Neural progenitor cell (in vitro differentiated cells): Measurements from ENCODE around the gene CLCN2. TPM values are rescaled to one million over a fixed set of nuclear protein-coding genes. Genes with fewer than 3 reads are reported as not detected.
A peak's percentile ranks its signal among the peaks of the same experiment; 100 is the strongest.

Experiments used
- DNase-seq: peaks from one replicate; pipeline ENCODE4 v3.0.0-alpha.2; 2016; ENCODE audit warnings: low spot score
- H2AFZ ChIP-seq: fragments of 200-600 bp; sonication (generic); replicated peaks from 2 replicates; pipeline ENCODE4 v1.6.1; 2016; ENCODE audit warnings: antibody characterized with exemption
- H3F3A ChIP-seq: fragments of 200-600 bp; sonication (generic); 2 replicates; pipeline ENCODE4 v1.6.1; 2016; ENCODE audit warnings: antibody characterized with exemption, low read depth
- H3K27ac ChIP-seq: fragments of 200-600 bp; sonication (generic); 2 replicates; pipeline ENCODE4 v1.5.1; 2016; ENCODE audit warnings: mild to moderate bottlenecking
- H3K27me3 ChIP-seq: fragments of 200-600 bp; sonication (generic); 2 replicates; pipeline ENCODE4 v1.6.1; 2016; ENCODE audit warnings: mild to moderate bottlenecking, moderate library complexity
- H3K36me3 ChIP-seq: fragments of 200-600 bp; sonication (generic); 2 replicates; pipeline ENCODE4 v1.5.1; 2016
- H3K4me1 ChIP-seq: fragments of 200-600 bp; sonication (generic); 2 replicates; pipeline ENCODE4 v1.6.1; 2016; ENCODE audit warnings: mixed run types
- H3K4me2 ChIP-seq: fragments of 200-600 bp; sonication (generic); 2 replicates; pipeline ENCODE4 v1.6.1; 2016
- H3K4me3 ChIP-seq: fragments of 200-600 bp; sonication (generic); 2 replicates; pipeline ENCODE4 v1.5.1; 2016
- H3K79me2 ChIP-seq: fragments of 200-600 bp; sonication (generic); 2 replicates; pipeline ENCODE4 v1.6.1; 2016; ENCODE audit warnings: low read depth
- H3K9ac ChIP-seq: fragments of 200-600 bp; sonication (generic); 2 replicates; pipeline ENCODE4 v1.6.1; 2016
- H3K9me3 ChIP-seq: fragments of 200-600 bp; sonication (generic); 2 replicates; pipeline ENCODE4 v1.5.1; 2016; ENCODE audit warnings: low read depth
- H4K20me1 ChIP-seq: fragments of 200-600 bp; sonication (generic); 2 replicates; pipeline ENCODE4 v1.6.1; 2016; ENCODE audit warnings: low read depth
- H3K27ac Mint-ChIP-seq: 3 replicates; pipeline ENCODE4 v1.8.0; 2021; ENCODE audit warnings: mixed read lengths
- H3K27me3 Mint-ChIP-seq: 2 replicates; pipeline ENCODE4 v1.8.0; 2022; ENCODE audit warnings: low read depth, mild to moderate bottlenecking, inconsistent platforms, moderate library complexity, mixed read lengths; ENCODE audit not compliant: insufficient read depth
- H3K36me3 Mint-ChIP-seq: 3 replicates; pipeline ENCODE4 v1.8.0; 2021; ENCODE audit warnings: mixed read lengths
- H3K4me1 Mint-ChIP-seq: 3 replicates; pipeline ENCODE4 v1.8.0; 2021; ENCODE audit warnings: mixed read lengths
- H3K4me3 Mint-ChIP-seq: 3 replicates; pipeline ENCODE4 v1.8.0; 2021; ENCODE audit warnings: mild to moderate bottlenecking, moderate library complexity, mixed read lengths
- H3K9me3 Mint-ChIP-seq: 3 replicates; pipeline ENCODE4 v1.8.0; 2020; ENCODE audit warnings: mixed read lengths
- EZH2 ChIP-seq: fragments of 200-600 bp; sonication (generic); IDR thresholded peaks from 2 replicates; pipeline ENCODE4 v1.6.1; 2017; ENCODE audit warnings: antibody characterized with exemption, mild to moderate bottlenecking, moderate library complexity
- EZH2phosphoT487 ChIP-seq: fragments of 200-600 bp; sonication (generic); IDR thresholded peaks from 2 replicates; pipeline ENCODE4 v1.6.1; 2017; ENCODE audit warnings: antibody characterized with exemption
- total RNA-seq: library from RNA; depleted of rRNA; stranded (reverse); fragments of >200 nt; gene quantifications from 2 replicates; pipeline ENCODE4 v1.2.3, GENCODE V29; 2015; ENCODE audit warnings: low replicate concordance
- TF ChIP-seq, protein P1 (sequence below): fragments of 200-600 bp; sonication (generic); IDR thresholded peaks from 2 replicates; pipeline ENCODE4 v1.5.1; 2017; ENCODE audit warnings: antibody characterized with exemption, mild to moderate bottlenecking

The CLCN2 gene
- total RNA-seq, 1 donor from 2014 or later: 16.5 TPM

DNA sequence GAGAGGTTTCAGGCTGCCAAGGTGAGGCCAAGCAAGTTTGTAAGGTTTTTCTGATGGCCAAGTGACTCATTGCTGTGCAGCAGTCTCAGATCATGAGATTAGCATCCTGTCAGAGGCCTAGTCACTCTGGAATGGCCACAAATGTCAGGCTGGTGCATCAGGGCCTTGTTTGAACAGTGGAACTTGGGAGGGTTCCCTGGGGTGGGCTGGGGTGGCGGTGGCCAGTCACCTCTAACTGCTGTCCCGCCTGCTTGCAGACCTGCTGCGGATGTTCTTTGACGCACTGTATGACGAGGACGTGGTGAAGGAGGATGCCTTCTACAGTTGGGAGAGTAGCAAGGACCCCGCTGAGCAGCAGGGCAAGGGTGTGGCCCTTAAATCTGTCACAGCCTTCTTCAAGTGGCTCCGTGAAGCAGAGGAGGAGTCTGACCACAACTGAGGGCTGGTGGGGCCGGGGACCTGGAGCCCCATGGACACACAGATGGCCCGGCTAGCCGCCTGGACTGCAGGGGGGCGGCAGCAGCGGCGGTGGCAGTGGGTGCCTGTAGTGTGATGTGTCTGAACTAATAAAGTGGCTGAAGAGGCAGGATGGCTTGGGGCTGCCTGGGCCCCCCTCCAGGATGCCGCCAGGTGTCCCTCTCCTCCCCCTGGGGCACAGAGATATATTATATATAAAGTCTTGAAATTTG lies 26.8 kb downstream of the CLCN2 start:
- Histone ChIP-seq H3K4me2 (no peak overlapping the region), H3K79me2 (peaks cover 31% of the 10 kb centered on the region), H3K27ac (peak overlapping the region; percentile 50), H2AFZ (no peak overlapping the region), H3K36me3 (no peaks in the 10 kb centered on the region), H3F3A (peaks cover 65% of the 10 kb centered on the region), H4K20me1 (peaks cover 69% of the 10 kb centered on the region), H3K4me1 (peaks cover 21% of the 10 kb centered on the region), H3K9ac (no peak overlapping the region), H3K4me3 (no peak overlapping the region), H3K9me3 (no peaks in the 10 kb centered on the region), H3K27me3 (no peaks in the 10 kb centered on the region)
- Mint-ChIP-seq H3K9me3 (no peaks in the 10 kb centered on the region), H3K4me1 (peaks cover 29% of the 10 kb centered on the region), H3K36me3 (peaks cover 24% of the 10 kb centered on the region), H3K27me3 (peaks cover 5% of the 10 kb centered on the region), H3K27ac (no peak overlapping the region), H3K4me3 (peak overlapping the region; percentile 74)
- no peak for DNase-seq
- TF ChIP-seq, protein P1, sequence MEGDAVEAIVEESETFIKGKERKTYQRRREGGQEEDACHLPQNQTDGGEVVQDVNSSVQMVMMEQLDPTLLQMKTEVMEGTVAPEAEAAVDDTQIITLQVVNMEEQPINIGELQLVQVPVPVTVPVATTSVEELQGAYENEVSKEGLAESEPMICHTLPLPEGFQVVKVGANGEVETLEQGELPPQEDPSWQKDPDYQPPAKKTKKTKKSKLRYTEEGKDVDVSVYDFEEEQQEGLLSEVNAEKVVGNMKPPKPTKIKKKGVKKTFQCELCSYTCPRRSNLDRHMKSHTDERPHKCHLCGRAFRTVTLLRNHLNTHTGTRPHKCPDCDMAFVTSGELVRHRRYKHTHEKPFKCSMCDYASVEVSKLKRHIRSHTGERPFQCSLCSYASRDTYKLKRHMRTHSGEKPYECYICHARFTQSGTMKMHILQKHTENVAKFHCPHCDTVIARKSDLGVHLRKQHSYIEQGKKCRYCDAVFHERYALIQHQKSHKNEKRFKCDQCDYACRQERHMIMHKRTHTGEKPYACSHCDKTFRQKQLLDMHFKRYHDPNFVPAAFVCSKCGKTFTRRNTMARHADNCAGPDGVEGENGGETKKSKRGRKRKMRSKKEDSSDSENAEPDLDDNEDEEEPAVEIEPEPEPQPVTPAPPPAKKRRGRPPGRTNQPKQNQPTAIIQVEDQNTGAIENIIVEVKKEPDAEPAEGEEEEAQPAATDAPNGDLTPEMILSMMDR: no peak
- TF ChIP-seq EZH2 (no peak), EZH2phosphoT487 (no peak)

DNA sequence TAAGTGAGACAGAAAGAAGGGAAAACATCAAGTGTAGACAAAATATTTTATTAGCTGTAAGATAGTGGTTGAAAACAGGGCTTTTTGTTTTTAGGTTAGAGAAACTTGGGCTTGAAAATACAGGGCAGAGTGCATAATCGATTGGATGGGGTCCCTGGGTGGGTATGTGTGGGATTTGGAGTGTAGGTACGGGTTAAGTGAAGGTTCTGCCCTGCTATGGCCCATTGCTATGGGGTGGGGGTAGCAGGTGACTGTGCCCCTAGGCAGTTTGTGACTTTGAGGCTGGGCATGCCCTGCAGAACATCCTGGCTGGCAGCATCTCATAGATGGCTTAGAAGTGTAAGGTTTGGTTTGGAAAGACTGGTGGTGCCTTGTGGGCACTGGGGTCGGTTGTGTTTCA lies 27.7 kb downstream of the CLCN2 start:
- peak overlapping the region; percentile 60 for H3K4me3 Mint-ChIP-seq
- no peaks in the 10 kb centered on the region for H3K36me3 ChIP-seq
- TF ChIP-seq EZH2phosphoT487: no peak
- TF ChIP-seq EZH2: no peak
- TF ChIP-seq, protein P1: no peak

DNA sequence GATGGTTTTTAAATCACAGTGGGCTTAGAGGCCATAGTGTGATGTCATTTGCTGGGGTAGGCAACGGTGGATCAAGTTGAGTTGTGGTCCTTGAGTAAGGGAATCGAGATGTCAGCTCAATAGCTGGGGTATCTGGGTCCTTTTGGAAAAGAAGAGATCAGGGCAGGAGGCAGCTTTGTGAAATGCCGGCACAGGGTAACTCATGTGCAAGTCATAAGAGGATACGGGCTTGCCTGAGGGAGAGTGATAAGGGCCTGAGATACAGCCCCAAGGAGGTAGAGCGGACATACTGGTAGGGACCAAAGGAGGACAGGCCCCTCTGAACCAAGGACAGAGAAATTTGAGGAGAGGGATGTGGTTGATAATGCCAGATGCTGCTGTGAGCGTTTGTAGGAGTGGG lies 28.2 kb downstream of the CLCN2 start:
- Histone ChIP-seq H3K4me3 (no peak overlapping the region), H3F3A (peaks cover 56% of the 10 kb centered on the region), H3K4me1 (peaks cover 12% of the 10 kb centered on the region), H3K27me3 (no peaks in the 10 kb centered on the region), H3K79me2 (peaks cover 20% of the 10 kb centered on the region), H3K9ac (no peak overlapping the region), H3K9me3 (no peaks in the 10 kb centered on the region), H3K27ac (no peak overlapping the region), H4K20me1 (peaks cover 56% of the 10 kb centered on the region), H3K4me2 (no peak overlapping the region), H2AFZ (no peak overlapping the region), H3K36me3 (no peaks in the 10 kb centered on the region)
- no peak overlapping the region for H3K4me3 Mint-ChIP-seq
- H3K27ac Mint-ChIP-seq: no peak overlapping the region
- TF ChIP-seq EZH2phosphoT487 (no peak), EZH2 (no peak)
- TF ChIP-seq, protein P1: no peak
- no peaks in the 10 kb centered on the region for H3K9me3 Mint-ChIP-seq
- peaks cover 21% of the 10 kb centered on the region for H3K4me1 Mint-ChIP-seq
- H3K36me3 Mint-ChIP-seq: peaks cover 33% of the 10 kb centered on the region
- H3K27me3 Mint-ChIP-seq: peaks cover 2% of the 10 kb centered on the region
- DNase-seq: no peak

More for the DNA sequence above, 27.7 kb downstream of the CLCN2 start:
- peaks cover 59% of the 10 kb centered on the region for H4K20me1 ChIP-seq
- no peak for DNase-seq
- H3K9me3 ChIP-seq: no peaks in the 10 kb centered on the region
- Mint-ChIP-seq H3K27me3 (peaks cover 2% of the 10 kb centered on the region), H3K9me3 (no peaks in the 10 kb centered on the region), H3K36me3 (peaks cover 28% of the 10 kb centered on the region), H3K27ac (no peak overlapping the region), H3K4me1 (peaks cover 23% of the 10 kb centered on the region)
- no peak overlapping the region for H3K4me3 ChIP-seq
- no peak overlapping the region for H2AFZ ChIP-seq
- H3K4me1 ChIP-seq: peaks cover 16% of the 10 kb centered on the region
- peaks cover 59% of the 10 kb centered on the region for H3F3A ChIP-seq
- no peak overlapping the region for H3K27ac ChIP-seq
- no peak overlapping the region for H3K9ac ChIP-seq
- no peaks in the 10 kb centered on the region for H3K27me3 ChIP-seq
- no peak overlapping the region for H3K4me2 ChIP-seq
- H3K79me2 ChIP-seq: peaks cover 23% of the 10 kb centered on the region
